NCI-H146 treated with DMSO at 0.1 percent for 48 hours (cell line): ENCODE data around the gene TSSC4.

Source experiments
- DNase-seq: peaks from one replicate; lab custom pipeline; 2025; ENCODE audit not compliant: unreplicated experiment; lab: John Stamatoyannopoulos, UW

Gene TSSC4

DNA sequence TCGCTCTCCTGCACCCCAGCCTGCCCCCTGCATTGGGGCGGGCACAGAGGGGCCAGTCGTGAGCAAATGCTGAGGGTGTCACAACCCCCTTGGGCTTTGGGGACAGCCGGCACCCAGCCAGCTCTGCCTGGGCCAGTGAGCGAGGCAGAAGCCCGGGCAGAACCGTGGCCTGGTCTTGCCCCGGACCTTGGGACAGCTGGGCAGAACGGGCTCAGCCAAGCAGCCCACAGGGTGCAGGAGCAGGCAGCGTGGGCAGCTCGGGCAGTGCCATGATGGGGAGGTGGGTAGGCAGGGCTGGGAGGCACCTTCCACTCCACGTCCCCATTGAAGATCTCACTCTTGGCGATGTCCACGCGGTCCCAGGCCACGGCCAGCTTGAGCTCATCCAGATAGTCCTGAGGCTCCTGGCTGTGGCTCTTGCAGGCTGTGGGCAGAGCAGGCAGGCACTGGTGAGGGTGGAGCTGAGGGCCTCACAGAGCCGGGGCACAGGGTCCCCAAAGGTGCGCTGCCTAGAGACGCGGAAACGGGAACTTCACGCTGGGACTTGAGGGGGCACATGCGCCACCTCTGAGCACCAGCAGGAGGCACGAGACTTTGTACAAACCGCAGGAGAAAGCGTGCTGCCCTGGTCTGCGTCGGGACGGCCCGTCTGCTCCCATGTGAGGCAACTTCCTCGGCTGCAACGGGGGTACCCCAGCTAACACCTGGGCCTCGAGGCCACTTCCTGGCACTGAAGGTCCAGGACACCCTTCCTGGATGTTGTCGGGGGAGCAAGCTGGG is 15.2 kb downstream of the TSSC4 start:
- DNase-seq = no peak

DNA sequence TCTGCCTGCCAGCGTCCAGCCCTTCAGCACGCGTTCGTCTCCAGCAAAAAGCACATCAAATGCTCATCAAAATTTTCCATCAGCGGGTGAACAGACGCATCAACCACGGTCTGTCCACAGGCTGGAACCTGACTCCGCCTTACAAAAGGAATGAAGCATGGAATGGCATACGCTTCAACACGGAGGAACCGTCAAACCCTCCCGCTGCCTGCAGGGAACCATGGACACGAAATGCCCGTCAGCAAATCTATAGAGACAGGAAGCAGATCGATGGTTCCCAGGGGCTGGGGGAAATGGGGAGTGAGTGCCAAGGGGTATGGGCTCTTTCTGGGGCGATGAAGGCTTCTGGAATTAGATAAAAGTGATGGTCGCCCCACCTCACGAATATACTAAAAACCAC is 16.2 kb downstream of the TSSC4 start:
- DNase-seq = no peak

GRCh38 chr11:2417856-2418692 is 17.5 kb downstream of the TSSC4 start:
- no peak for DNase-seq

GRCh38 chr11:2418693-2419360 is 18.3 kb downstream of the TSSC4 start:
- no peak for DNase-seq

- peak; percentile 56 for DNase-seq
Observed at GRCh38 chr11:2419638-2420501, 19.3 kb downstream of the TSSC4 start.

DNA sequence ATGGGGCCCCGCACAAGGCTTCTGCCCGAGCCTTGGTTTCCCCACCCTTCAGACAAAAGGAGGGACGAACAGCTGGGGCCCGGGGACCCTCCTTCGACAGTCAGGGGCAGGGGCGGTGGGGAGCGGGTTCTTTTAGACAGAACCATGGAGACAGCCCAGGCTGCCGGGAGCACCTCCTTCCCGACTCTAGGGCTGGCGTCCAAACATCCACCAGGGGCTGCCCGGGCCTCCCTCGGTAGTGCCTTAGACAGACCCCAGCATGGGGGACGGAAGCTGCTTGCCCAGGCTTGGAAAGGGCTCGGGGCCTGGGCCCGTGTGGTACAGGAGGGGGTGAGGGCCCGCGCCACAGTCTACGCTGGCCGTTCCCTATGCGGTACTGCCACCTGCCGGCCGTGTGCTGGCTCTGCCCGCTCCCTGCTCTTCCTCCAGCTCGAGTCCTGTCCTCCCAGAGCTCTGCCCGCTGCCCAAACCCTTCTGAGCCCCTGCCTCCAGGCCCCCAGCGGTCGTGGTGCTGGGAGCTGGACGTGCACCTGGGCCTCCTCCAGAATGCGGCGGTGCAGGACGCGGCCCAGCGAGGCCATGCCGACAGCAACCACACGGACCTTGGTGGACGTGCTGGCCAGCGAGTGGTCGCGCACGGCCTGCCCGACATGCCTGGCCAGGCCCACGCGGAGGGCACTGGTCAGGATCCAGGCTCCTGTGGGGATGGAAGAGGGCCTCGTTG is 20.1 kb downstream of the TSSC4 start:
- peak; percentile 72 for DNase-seq

DNA sequence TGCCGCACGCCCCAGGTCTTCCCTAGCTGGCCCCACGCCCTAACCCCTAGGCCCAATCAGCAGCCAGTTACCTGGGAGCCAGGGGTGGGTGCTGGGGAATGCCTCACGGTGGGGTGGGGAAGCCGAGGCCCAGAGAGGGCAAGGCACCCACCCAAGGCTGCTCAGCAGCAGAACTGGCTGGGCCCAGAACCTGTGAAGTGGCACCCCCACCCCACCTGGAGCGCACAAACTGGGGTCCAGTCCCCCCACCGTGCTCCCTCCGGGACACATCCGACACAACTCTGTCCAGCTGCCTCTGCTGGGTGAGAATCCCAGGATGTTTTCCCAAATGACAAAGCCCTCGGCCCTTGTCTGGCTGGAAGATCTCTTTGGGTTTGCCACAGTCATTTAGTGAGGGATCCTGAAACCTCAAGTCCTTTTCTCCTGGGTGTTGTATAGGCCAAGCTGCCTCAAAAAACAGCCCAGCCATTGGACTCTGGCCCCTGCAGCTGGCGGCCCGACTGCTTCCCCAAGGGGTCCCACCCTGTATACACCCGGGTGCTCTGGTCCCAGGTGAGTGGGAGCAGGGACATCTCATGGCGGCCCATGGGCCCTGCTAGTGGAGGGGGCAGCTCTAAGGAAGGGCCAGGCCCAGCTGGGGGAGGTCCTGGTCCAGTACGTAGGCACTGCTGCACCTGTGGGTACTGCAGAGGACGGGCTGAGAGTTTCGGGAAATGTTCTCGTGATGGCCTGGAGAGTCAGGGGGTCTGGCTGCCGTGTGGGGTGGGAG is 20.9 kb downstream of the TSSC4 start:
- DNase-seq = no peak

DNA sequence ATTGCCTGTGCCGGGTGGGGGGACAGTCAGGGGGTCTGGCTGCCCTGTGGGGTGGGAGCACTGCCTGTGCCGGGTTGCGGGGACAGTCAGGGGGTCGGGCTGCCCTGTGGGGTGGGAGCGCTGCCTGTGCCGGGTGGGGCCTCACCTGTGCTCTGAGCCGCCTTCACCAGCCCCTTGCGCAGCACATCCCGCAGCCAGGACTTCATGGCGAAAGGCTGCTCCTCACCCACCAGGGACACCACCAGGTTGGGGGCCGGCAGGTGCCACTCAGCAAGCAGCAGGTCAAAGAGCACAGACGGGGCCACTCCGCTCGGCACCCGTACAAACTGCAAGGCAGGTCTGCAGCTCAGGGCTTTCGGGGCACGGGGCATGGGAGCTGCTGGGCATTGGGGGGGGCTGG is 21.4 kb downstream of the TSSC4 start:
- no peak for DNase-seq

GRCh38 chr11:2422461-2423156 is 22.1 kb downstream of the TSSC4 start:
- DNase-seq = no peak

DNA sequence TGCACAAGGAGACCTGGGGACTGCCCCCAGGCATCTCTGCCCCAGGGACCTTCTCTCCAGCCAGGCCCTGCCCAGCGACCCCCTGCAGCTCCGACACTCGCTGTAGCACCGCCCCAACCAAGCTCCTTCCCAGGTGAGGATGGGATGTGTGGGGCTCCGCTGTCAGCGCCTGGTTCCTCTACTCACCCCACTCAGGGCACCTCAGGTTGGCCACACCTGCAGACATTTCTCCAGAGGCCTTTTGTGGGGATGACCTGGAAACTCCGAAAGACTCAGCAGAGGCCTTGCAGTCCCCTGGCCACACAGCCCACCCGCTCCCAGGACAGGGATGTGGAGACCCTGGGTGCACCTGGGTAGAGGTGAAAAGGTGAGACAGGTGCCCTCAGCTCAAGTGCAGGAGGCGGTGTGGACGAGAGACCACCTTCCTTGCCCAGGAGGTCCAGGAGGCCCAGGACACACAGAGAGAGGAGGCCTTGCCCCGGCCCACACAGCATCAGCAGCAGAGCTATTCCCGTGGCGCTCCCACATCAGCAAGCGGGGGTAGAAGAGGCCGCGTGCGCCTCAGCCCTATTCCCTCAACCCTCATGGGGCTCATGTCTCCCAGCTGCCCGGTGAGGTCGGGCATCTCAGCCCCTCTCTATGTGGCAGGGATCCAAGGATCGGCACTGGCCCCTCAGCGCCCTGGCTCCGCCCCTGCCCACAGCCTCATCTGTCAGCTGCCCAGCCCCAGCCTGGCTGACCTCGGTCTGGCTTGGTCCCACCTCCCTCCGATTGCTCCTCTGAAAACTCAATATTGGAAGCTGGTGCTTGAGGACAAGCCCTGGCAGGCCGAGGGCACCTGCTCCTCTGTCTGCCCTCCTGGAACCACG is 22.8 kb downstream of the TSSC4 start:
- no peak for DNase-seq

GRCh38 chr11:2424811-2425495 is 24.4 kb downstream of the TSSC4 start:
- no peak for DNase-seq

- no peak for DNase-seq
Observed at GRCh38 chr11:2425506-2425905, 25.0 kb downstream of the TSSC4 start.

- DNase-seq = no peak
Observed at GRCh38 chr11:2426221-2426620, 25.7 kb downstream of the TSSC4 start.

DNA sequence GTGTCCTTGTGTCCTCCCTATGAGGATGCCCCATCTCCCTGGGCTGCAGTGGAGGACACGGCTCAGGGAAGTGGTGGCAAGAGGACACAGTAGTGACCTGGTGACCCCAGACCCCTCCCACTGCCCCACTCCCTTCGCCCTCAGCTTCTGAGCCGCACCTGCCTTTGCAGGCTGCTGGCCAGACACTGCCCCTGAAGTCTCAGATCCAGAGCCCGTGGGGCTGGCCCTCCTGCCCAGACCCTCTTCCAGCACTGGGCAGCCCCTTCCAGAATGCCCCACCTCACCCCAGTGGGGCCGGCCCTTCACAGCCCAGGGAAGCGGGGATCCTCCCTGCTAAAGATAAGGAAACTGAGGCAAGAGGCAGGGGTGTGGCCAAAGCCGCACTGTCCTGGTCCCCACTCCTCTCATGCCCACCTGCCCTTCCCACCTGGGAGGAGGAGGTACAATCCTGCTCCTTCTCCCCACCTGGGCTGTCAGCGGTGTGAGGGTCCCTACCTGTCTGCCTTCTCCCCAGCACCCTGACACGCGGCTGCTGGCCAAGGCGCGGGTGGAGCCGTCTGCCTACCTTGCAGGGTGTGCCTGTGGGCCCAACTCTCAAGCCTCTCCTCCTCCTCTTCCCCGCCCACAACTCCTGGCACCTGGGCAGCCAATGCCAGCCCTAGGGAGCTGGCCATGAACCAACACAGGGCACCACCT is 26.4 kb downstream of the TSSC4 start:
- DNase-seq = no peak

GRCh38 chr11:2427721-2428321 is 27.3 kb downstream of the TSSC4 start:
- no peak for DNase-seq

GRCh38 chr11:2428322-2428795 is 27.8 kb downstream of the TSSC4 start:
- peak; percentile 20 for DNase-seq
